WTC11 (cell line): Measurements from ENCODE around the gene HAUS8.

Experiments
- ATF1 ChIP-seq: sonication (generic); formaldehyde crosslinking; IDR thresholded peaks from 2 replicates; pipeline ENCODE4 v1.8.1; 2023; ENCODE audit warnings: mild to moderate bottlenecking, moderate library complexity, missing genetic modification reagents
- ATF6 ChIP-seq: sonication (generic); formaldehyde crosslinking; IDR thresholded peaks from 2 replicates; pipeline ENCODE4 v1.8.1; 2023; ENCODE audit warnings: mild to moderate bottlenecking, missing genetic modification reagents
- E2F4 ChIP-seq: sonication (generic); formaldehyde crosslinking; IDR thresholded peaks from 2 replicates; pipeline ENCODE4 v1.8.1; 2022; ENCODE audit warnings: low read depth, mild to moderate bottlenecking, moderate library complexity, missing genetic modification reagents, borderline replicate concordance
- FOXJ3 ChIP-seq: sonication (generic); formaldehyde crosslinking; IDR thresholded peaks from 2 replicates; pipeline ENCODE4 v1.9.0; 2021; ENCODE audit warnings: missing genetic modification reagents, mild to moderate bottlenecking, borderline replicate concordance
- NFE2L1 ChIP-seq: sonication (generic); formaldehyde crosslinking; IDR thresholded peaks from 2 replicates; pipeline ENCODE4 v1.8.1; 2023; ENCODE audit warnings: missing genetic modification reagents
- SMAD3 ChIP-seq: sonication (generic); formaldehyde crosslinking; IDR thresholded peaks from 2 replicates; pipeline ENCODE4 v1.8.0; 2022; ENCODE audit warnings: missing genetic modification reagents, mild to moderate bottlenecking, borderline replicate concordance
- SP1 ChIP-seq: sonication (generic); formaldehyde crosslinking; conservative IDR thresholded peaks from 2 replicates; pipeline ENCODE4 v1.8.1; 2022; ENCODE audit warnings: missing genetic modification reagents
- TCF7 ChIP-seq: sonication (generic); formaldehyde crosslinking; IDR thresholded peaks from 2 replicates; pipeline ENCODE4 v1.8.0; 2022; ENCODE audit warnings: mild to moderate bottlenecking, low read depth, missing genetic modification reagents, moderate library complexity
- ZBTB21 ChIP-seq: sonication (generic); formaldehyde crosslinking; IDR thresholded peaks from 2 replicates; pipeline ENCODE4 v1.8.1; 2023; ENCODE audit warnings: mild to moderate bottlenecking, missing genetic modification reagents, borderline replicate concordance
- ZNF232 ChIP-seq: sonication (generic); formaldehyde crosslinking; IDR thresholded peaks from 2 replicates; pipeline ENCODE4 v1.8.0; 2022; ENCODE audit warnings: mild to moderate bottlenecking, missing genetic modification reagents
- TF ChIP-seq, protein P1 (sequence below): fragments of 200-600 bp; IDR thresholded peaks from 2 replicates; pipeline ENCODE4 v1.8.0; 2022; ENCODE audit warnings: antibody characterized with exemption
- TF ChIP-seq, protein P2 (sequence below): sonication (generic); formaldehyde crosslinking; IDR thresholded peaks from 2 replicates; pipeline ENCODE4 v1.8.1; 2022; ENCODE audit warnings: mild to moderate bottlenecking, missing genetic modification reagents, moderate library complexity, borderline replicate concordance
- TF ChIP-seq, protein P3 (sequence below): sonication (generic); formaldehyde crosslinking; IDR thresholded peaks from 2 replicates; pipeline ENCODE4 v1.8.0; 2023; ENCODE audit warnings: missing genetic modification reagents, mild to moderate bottlenecking, borderline replicate concordance
- TF ChIP-seq, protein P4 (sequence below): sonication (generic); formaldehyde crosslinking; conservative IDR thresholded peaks from 2 replicates; pipeline ENCODE4 v1.8.1; 2022; ENCODE audit warnings: mild to moderate bottlenecking, missing genetic modification reagents

DNA sequence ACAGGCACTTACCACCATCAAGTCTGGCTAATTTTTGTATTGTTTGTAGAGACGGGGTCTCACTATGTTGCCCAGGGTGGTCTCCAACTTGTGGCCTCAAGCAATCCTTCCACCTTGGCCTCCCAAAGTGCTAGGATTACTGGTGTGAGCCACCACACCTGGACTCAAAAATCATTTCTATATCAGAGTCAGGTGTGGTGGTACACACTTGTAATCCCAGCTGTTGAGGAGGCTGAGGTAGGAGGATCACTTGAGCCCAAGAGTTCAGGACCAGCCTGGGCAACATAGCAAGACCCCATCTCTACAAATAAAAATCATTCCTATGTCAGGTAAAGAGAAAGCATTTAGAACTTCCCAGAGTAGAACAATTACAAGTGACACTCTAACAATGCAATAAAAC is 48.8 kb upstream of the HAUS8 start:
- TF ChIP-seq, protein P1, sequence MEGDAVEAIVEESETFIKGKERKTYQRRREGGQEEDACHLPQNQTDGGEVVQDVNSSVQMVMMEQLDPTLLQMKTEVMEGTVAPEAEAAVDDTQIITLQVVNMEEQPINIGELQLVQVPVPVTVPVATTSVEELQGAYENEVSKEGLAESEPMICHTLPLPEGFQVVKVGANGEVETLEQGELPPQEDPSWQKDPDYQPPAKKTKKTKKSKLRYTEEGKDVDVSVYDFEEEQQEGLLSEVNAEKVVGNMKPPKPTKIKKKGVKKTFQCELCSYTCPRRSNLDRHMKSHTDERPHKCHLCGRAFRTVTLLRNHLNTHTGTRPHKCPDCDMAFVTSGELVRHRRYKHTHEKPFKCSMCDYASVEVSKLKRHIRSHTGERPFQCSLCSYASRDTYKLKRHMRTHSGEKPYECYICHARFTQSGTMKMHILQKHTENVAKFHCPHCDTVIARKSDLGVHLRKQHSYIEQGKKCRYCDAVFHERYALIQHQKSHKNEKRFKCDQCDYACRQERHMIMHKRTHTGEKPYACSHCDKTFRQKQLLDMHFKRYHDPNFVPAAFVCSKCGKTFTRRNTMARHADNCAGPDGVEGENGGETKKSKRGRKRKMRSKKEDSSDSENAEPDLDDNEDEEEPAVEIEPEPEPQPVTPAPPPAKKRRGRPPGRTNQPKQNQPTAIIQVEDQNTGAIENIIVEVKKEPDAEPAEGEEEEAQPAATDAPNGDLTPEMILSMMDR, result no peak
- TF ChIP-seq TCF7 (CRISPR knock-in tag), result no peak
- TF ChIP-seq, protein P2, sequence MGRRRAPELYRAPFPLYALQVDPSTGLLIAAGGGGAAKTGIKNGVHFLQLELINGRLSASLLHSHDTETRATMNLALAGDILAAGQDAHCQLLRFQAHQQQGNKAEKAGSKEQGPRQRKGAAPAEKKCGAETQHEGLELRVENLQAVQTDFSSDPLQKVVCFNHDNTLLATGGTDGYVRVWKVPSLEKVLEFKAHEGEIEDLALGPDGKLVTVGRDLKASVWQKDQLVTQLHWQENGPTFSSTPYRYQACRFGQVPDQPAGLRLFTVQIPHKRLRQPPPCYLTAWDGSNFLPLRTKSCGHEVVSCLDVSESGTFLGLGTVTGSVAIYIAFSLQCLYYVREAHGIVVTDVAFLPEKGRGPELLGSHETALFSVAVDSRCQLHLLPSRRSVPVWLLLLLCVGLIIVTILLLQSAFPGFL (CRISPR knock-in tag), result no peak
- TF ChIP-seq, protein P3, sequence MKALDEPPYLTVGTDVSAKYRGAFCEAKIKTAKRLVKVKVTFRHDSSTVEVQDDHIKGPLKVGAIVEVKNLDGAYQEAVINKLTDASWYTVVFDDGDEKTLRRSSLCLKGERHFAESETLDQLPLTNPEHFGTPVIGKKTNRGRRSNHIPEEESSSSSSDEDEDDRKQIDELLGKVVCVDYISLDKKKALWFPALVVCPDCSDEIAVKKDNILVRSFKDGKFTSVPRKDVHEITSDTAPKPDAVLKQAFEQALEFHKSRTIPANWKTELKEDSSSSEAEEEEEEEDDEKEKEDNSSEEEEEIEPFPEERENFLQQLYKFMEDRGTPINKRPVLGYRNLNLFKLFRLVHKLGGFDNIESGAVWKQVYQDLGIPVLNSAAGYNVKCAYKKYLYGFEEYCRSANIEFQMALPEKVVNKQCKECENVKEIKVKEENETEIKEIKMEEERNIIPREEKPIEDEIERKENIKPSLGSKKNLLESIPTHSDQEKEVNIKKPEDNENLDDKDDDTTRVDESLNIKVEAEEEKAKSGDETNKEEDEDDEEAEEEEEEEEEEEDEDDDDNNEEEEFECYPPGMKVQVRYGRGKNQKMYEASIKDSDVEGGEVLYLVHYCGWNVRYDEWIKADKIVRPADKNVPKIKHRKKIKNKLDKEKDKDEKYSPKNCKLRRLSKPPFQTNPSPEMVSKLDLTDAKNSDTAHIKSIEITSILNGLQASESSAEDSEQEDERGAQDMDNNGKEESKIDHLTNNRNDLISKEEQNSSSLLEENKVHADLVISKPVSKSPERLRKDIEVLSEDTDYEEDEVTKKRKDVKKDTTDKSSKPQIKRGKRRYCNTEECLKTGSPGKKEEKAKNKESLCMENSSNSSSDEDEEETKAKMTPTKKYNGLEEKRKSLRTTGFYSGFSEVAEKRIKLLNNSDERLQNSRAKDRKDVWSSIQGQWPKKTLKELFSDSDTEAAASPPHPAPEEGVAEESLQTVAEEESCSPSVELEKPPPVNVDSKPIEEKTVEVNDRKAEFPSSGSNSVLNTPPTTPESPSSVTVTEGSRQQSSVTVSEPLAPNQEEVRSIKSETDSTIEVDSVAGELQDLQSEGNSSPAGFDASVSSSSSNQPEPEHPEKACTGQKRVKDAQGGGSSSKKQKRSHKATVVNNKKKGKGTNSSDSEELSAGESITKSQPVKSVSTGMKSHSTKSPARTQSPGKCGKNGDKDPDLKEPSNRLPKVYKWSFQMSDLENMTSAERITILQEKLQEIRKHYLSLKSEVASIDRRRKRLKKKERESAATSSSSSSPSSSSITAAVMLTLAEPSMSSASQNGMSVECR (CRISPR knock-in tag), result no peak
- TF ChIP-seq, protein P4, sequence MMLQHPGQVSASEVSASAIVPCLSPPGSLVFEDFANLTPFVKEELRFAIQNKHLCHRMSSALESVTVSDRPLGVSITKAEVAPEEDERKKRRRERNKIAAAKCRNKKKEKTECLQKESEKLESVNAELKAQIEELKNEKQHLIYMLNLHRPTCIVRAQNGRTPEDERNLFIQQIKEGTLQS (CRISPR knock-in tag), result no peak
- TF ChIP-seq SMAD3 (CRISPR knock-in tag), result no peak
- no peak for TF ChIP-seq FOXJ3 (CRISPR knock-in tag)
- TF ChIP-seq ATF1, result no peak
- TF ChIP-seq ATF6 (CRISPR knock-in tag), result no peak
- no peak for TF ChIP-seq NFE2L1
- TF ChIP-seq E2F4 (CRISPR knock-in tag), result no peak
- TF ChIP-seq ZNF232 (CRISPR knock-in tag), result no peak
- TF ChIP-seq SP1 (CRISPR knock-in tag), result no peak
- no peak for TF ChIP-seq ZBTB21
